ENCODE data around the gene SLC52A3. TPM values are rescaled to one million over a fixed set of nuclear protein-coding genes. Genes with fewer than 3 reads are reported as not detected.

The SLC52A3 gene
- total RNA-seq (2014; rRNA removed) (4.2 and 5.9 TPM in 2 replicates), Bru-seq, nascent RNA (percentile 41 among the genes with signal in this experiment), BruChase-seq, experiment 1, labeled RNA remaining after a 6-hour chase (percentile 44 among the genes with signal in this experiment), BruChase-seq, experiment 2, labeled RNA remaining after a 2-hour chase (percentile 40 among the genes with signal in this experiment)
- long read RNA-seq, transcript SLC52A3-206 (5 exons, 2,611 nt) = major isoform, 10 of 18 reads
- long read RNA-seq, partial matches to known transcripts = 3 of 18 reads
- long read RNA-seq, other reads (novel, unspliced or antisense) = 3 of 18 reads

DNA sequence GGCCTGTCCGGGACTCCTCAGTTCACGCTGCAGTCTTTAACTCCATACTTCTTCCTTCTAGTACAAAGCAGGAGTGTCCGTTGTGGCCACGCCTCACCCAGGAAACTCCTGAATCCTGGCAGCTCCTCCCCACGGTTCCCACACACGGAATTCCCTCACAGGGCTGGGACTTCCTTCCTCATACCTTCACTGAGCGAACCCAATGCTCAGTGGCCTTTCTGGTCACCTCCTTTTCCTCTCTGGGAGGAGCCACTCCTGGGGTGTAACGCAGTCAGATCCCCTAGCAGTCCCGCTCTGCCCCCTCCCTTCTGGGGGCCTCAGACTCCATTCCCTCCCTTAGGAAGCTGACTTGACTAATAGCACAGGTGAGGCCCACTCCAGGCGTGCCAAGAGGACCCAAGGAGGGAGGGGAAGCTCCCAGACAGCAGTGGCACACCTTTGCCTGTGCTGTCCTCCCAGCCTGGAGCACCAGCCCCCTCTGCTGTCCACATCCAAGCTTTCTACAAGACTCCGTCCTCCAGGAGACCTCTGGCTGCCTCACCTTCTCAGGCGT, at the start of gene SLC52A3:
Gene SLC52A3, minus strand, starts transcription at position 75 of the 553 bp plus-strand sequence. CDS start 2,726 bp downstream, outside the sequence.
- TF ChIP-seq EZH2 (IDR thresholded peaks at IDR 0.05; ENCODE audit: low read length, unreplicated experiment) = no peak
- TF ChIP-seq, protein P1, sequence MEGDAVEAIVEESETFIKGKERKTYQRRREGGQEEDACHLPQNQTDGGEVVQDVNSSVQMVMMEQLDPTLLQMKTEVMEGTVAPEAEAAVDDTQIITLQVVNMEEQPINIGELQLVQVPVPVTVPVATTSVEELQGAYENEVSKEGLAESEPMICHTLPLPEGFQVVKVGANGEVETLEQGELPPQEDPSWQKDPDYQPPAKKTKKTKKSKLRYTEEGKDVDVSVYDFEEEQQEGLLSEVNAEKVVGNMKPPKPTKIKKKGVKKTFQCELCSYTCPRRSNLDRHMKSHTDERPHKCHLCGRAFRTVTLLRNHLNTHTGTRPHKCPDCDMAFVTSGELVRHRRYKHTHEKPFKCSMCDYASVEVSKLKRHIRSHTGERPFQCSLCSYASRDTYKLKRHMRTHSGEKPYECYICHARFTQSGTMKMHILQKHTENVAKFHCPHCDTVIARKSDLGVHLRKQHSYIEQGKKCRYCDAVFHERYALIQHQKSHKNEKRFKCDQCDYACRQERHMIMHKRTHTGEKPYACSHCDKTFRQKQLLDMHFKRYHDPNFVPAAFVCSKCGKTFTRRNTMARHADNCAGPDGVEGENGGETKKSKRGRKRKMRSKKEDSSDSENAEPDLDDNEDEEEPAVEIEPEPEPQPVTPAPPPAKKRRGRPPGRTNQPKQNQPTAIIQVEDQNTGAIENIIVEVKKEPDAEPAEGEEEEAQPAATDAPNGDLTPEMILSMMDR (conservative IDR thresholded peaks at IDR 0.05; ENCODE audit: low read depth, low read length) = peak; percentile 92
- Histone ChIP-seq H3K79me2 (ENCODE audit: low read length) (peaks cover 6% of the 10 kb centered on the region), H3K27me3 (ENCODE audit: low read length) (no peaks in the 10 kb centered on the region), H3K4me3 (ENCODE audit: low read length) (peak within 1 kb of the TSS; percentile 75), H3K27ac (ENCODE audit: low read length) (peak within 1 kb of the TSS; percentile 71), H3F3A (ENCODE audit: low read length, unreplicated experiment) (no peaks in the 10 kb centered on the region), H3K9me3 (ENCODE audit: low read length) (no peaks in the 10 kb centered on the region), H3K9ac (ENCODE audit: low read length) (peak within 1 kb of the TSS; percentile 64), H3K4me2 (ENCODE audit: low read length) (peak within 1 kb of the TSS; percentile 85), H3K36me3 (ENCODE audit: low read depth, low read length) (no peaks in the 10 kb centered on the region), H3K9me2 (replicated peaks; ENCODE audit: low read length) (no peaks in the 10 kb centered on the region), H4K20me1 (ENCODE audit: low read length) (no peaks in the 10 kb centered on the region), H3K4me1 (ENCODE audit: insufficient read depth, low read length) (peaks cover 13% of the 10 kb centered on the region), H2AFZ (ENCODE audit: low read length) (peak within 1 kb of the TSS; percentile 77)
- ChIA-PET POLR2A (ENCODE audit: unreplicated experiment) (interaction anchor here (0.7 kb wide), 1 partner anchor 19 kb away, joined by 3 read pairs; no protein-coding TSS in a partner anchor), CTCF (interaction anchor here (0.5 to 1.7 kb wide), 10 partner anchors 22 to 264 kb away, joined by 3 to 11 read pairs (median 5); no protein-coding TSS in a partner anchor)
- DNase-seq (peak; percentile 96), ATAC-seq (peak; percentile 94)
- TSS peak; percentile 86 for BruUV-seq (replicated peaks)
- intact Hi-C loops (cut with micrococcal nuclease) = loop anchor here (1.0 kb wide), 3 partner anchors 29 to 207 kb away; no protein-coding TSS in a partner anchor

DNA sequence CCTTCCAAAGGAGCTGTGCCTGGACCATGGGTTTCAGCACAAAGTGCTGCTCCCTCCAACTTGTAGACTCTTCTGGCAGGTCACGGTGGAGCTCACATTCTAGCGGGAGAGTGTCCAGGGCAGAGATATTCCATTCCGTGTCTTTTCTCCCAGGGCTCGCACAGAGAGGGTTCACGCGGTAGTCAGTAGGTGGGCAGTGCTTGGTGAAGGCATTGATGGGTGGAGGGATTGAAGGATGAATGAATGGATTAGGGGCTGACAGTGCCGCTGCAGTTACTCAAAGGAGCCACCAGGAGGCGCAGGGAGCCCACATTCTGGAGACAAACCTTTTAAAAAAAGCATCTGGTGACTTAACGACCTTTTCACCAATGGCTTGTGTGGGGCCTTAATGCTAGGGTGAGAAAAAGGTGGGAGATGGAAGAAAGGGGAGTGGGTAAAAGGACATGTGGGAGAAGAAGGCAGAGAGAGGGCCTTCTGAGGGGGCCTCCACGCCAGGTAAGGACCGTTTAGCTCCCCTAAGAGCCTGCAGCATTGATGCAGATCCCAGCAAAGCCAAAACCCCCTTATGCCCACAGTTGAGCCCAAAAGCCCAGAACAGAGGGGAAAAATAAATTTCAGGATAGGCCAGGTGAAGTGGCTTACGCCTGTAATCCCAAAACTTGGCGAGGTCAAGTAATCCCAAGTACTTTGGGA, 47.8 kb upstream of the SLC52A3 start:
- DNase-seq (peak; percentile 76), ATAC-seq (peak; percentile 50)
- intact Hi-C loops (cut with micrococcal nuclease) = loop anchor here (1.0 to 10.0 kb wide), 5 partner anchors 41 to 397 kb away; partner anchors contain the start of gene TMEM74B
- no peak for TF ChIP-seq EZH2phosphoT487 (IDR thresholded peaks at IDR 0.05; ENCODE audit: borderline replicate concordance, low read length)
- TF ChIP-seq, protein P1 (conservative IDR thresholded peaks at IDR 0.05; ENCODE audit: low read depth, low read length) = peak; percentile 98
- Histone ChIP-seq H3K9me2 (replicated peaks; ENCODE audit: low read length) (no peaks in the 10 kb centered on the region), H3K9ac (ENCODE audit: low read length) (no peak overlapping the region), H2AFZ (ENCODE audit: low read length) (no peak overlapping the region), H3K9me3 (ENCODE audit: low read length) (no peaks in the 10 kb centered on the region), H3K27me3 (ENCODE audit: low read length) (peaks cover 15% of the 10 kb centered on the region), H3K79me2 (ENCODE audit: low read length) (no peaks in the 10 kb centered on the region), H3K4me2 (ENCODE audit: low read length) (no peak overlapping the region), H3F3A (ENCODE audit: low read length, unreplicated experiment) (no peaks in the 10 kb centered on the region), H3K27ac (ENCODE audit: low read length) (no peak overlapping the region), H3K36me3 (ENCODE audit: low read depth, low read length) (no peaks in the 10 kb centered on the region), H3K4me3 (ENCODE audit: low read length) (no peak overlapping the region), H4K20me1 (ENCODE audit: low read length) (no peaks in the 10 kb centered on the region), H3K4me1 (ENCODE audit: insufficient read depth, low read length) (peaks cover 7% of the 10 kb centered on the region; the same call in 1 of the 2 replicates)
- CTCF ChIA-PET = interaction anchor here (0.6 to 1.4 kb wide), 4 partner anchors 17 to 961 kb away, joined by 4 to 13 read pairs (median 6); partner anchors contain the start of gene FAM110A
- BruUV-seq (replicated peaks) = no TSS peak
- POLR2A ChIA-PET (ENCODE audit: unreplicated experiment) = no interaction called here

All from PC-3 (cell line).